ENCODE data around the gene SMIM1. TPM values are rescaled to one million over a fixed set of nuclear protein-coding genes. Genes with fewer than 3 reads are reported as not detected.

Gene SMIM1
- total and polyA plus RNA-seq, 9 of the 15 experiments (the other 6 are each of a cell fraction or from before 2014, with no cell fraction given): 2.3 to 125 (median 24.3) TPM

GRCh38 chr1:3775490-3776230 is 3.1 kb downstream of the SMIM1 start (continued):
- no peak; the same call in 1 of the 2 replicates for TF ChIP-seq HDGF (IDR thresholded peaks at IDR 0.05)
- TF ChIP-seq TSHZ1 (CRISPR knock-in tag; IDR thresholded peaks at IDR 0.05): no peak
- no peak for TF ChIP-seq MCM7 (IDR thresholded peaks at IDR 0.05)
- TF ChIP-seq KDM1A (IDR thresholded peaks at IDR 0.05): peak in 1 of 2 experiments; percentile 87; a peak in 2 of 4 replicates
- peak in 1 of 2 experiments; percentile 27; a peak in 1 of 4 replicates for TF ChIP-seq KDM4B (IDR thresholded peaks at IDR 0.05; ENCODE audit: borderline replicate concordance in 2 of 2, low read depth in 1 of 2)
- TF ChIP-seq CGGBP1 (CRISPR knock-in tag; IDR thresholded peaks at IDR 0.05): no peak
- no peak for TF ChIP-seq DLX4 (CRISPR knock-in tag; IDR thresholded peaks at IDR 0.05)
- TF ChIP-seq U2AF1 (optimal IDR thresholded peaks at IDR 0.05; ENCODE audit: low read depth, low read length): no peak
- no peak for TF ChIP-seq THRB (CRISPR knock-in tag; conservative IDR thresholded peaks at IDR 0.05)
- no peak for TF ChIP-seq HDAC3 (IDR thresholded peaks at IDR 0.05; ENCODE audit: borderline replicate concordance, partially characterized antibody)
- no peak for TF ChIP-seq BMI1 (IDR thresholded peaks at IDR 0.05; ENCODE audit: low read length)
- no peak for TF ChIP-seq STAT5B (CRISPR knock-in tag; IDR thresholded peaks at IDR 0.05)
- TF ChIP-seq TARDBP (IDR thresholded peaks at IDR 0.05): peak; percentile 72
- TF ChIP-seq NKRF (IDR thresholded peaks at IDR 0.05; ENCODE audit: borderline replicate concordance): peak; percentile 91
- no peak for TF ChIP-seq RBM25 (IDR thresholded peaks at IDR 0.05; ENCODE audit: low read depth, low read length, severe bottlenecking)
- 0 out of 2 replicates have a peak, but pooled peaks have one; percentile 50 for TF ChIP-seq ZNF589 (CRISPR knock-in tag; IDR thresholded peaks at IDR 0.05; ENCODE audit: low read depth)
- TF ChIP-seq FIP1L1 (IDR thresholded peaks at IDR 0.05; ENCODE audit: low read depth, low read length, poor library complexity, severe bottlenecking): peak; percentile 90
- TF ChIP-seq ZBTB1 (CRISPR knock-in tag; IDR thresholded peaks at IDR 0.05; ENCODE audit: borderline replicate concordance, low read depth): peak; percentile 69; the same call in 1 of the 2 replicates
- TF ChIP-seq TOE1 (IDR thresholded peaks at IDR 0.05; ENCODE audit: borderline replicate concordance): 0 out of 2 replicates have a peak, but pooled peaks have one; percentile 23
- TF ChIP-seq TOE1 (CRISPR knock-in tag; IDR thresholded peaks at IDR 0.05; ENCODE audit: borderline replicate concordance, low read depth): 0 out of 2 replicates have a peak, but pooled peaks have one; percentile 93
